ENCODE measurements around the gene MEGF6. TPM values are rescaled to one million over a fixed set of nuclear protein-coding genes. Genes with fewer than 3 reads are reported as not detected.

Gene MEGF6
- total RNA-seq, 1 donor from 2014 or later, result 64.7 TPM

DNA sequence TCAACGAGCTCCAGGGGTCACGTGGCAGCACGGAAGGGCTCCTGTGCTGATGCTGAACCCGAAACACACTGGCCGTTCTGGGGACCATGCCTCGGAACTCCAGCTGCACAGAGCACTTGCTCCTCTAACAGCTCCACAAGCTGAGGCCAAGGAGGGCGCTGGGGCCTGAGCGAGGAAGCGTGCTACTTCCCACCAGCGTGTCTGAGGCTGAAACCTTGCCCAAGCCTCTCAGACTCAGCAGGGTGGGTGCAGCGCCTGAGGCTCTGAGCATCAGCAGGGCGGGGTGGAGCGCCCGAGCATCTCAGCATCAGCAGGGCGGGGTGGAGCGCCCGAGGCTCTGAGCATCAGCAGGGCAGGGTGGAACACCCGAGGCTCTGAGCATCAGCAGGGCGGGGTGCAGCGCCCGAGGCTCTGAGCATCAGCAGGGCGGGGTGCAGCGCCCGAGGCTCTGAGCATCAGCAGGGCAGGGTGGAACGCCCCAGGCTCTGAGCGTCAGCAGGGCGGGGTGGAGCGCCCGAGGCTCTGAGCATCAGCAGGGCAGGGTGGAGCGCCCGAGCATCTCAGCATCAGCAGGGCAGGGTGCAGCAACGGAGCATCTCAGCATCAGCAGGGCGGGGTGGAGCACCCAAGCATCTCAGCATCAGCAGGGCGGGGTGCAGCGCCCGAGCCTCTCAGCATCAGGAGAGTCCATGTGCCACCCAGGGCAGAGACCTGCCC lies 29.0 kb upstream of the MEGF6 start:
- peaks cover 1% of the 10 kb centered on the region for H3K4me1 Mint-ChIP-seq (ENCODE audit: low read depth, unreplicated experiment)
- H3K36me3 Mint-ChIP-seq (ENCODE audit: unreplicated experiment), result peaks cover 10% of the 10 kb centered on the region
- TF ChIP-seq, protein P1, sequence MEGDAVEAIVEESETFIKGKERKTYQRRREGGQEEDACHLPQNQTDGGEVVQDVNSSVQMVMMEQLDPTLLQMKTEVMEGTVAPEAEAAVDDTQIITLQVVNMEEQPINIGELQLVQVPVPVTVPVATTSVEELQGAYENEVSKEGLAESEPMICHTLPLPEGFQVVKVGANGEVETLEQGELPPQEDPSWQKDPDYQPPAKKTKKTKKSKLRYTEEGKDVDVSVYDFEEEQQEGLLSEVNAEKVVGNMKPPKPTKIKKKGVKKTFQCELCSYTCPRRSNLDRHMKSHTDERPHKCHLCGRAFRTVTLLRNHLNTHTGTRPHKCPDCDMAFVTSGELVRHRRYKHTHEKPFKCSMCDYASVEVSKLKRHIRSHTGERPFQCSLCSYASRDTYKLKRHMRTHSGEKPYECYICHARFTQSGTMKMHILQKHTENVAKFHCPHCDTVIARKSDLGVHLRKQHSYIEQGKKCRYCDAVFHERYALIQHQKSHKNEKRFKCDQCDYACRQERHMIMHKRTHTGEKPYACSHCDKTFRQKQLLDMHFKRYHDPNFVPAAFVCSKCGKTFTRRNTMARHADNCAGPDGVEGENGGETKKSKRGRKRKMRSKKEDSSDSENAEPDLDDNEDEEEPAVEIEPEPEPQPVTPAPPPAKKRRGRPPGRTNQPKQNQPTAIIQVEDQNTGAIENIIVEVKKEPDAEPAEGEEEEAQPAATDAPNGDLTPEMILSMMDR (IDR thresholded peaks at IDR 0.05; ENCODE audit: partially characterized antibody, unreplicated experiment), result no peak
- no peaks in the 10 kb centered on the region for H3K27me3 Mint-ChIP-seq (ENCODE audit: unreplicated experiment)
- no peak overlapping the region for H3K4me3 Mint-ChIP-seq (ENCODE audit: unreplicated experiment)
- H3K27ac Mint-ChIP-seq (ENCODE audit: unreplicated experiment), result no peak overlapping the region
- no peaks in the 10 kb centered on the region for H3K9me3 Mint-ChIP-seq (ENCODE audit: unreplicated experiment)
- no peak for DNase-seq

DNA sequence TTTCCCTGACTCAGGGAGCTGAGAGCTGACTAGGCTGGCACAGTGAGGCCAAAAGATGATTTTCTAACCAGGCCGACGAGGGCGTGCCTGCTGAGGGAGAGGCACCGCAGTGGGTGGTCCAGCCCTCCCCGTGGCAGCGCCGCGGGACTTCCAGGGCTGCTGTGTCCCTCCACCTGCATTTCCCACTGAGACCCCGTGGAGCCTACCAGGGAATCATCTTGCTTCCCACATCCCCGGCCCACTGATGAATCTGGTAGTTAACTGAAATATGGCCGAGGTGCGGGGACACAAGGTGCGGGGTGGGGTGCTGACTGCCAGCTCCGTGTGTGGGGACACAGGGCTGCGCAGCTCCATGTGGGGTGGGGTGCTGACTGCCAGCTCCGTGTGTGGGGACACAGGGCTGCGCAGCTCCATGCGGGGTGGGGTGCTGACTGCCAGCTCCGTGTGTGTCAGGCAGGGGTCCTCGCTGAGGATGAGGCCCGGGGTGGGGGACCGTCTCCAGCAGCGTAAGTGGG lies 28.1 kb upstream of the MEGF6 start:
- TF ChIP-seq, protein P1 (IDR thresholded peaks at IDR 0.05; ENCODE audit: partially characterized antibody, unreplicated experiment), result no peak
- Mint-ChIP-seq H3K4me3 (ENCODE audit: unreplicated experiment) (no peak overlapping the region), H3K4me1 (ENCODE audit: low read depth, unreplicated experiment) (peaks cover 1% of the 10 kb centered on the region), H3K9me3 (ENCODE audit: unreplicated experiment) (no peaks in the 10 kb centered on the region), H3K36me3 (ENCODE audit: unreplicated experiment) (peaks cover 10% of the 10 kb centered on the region), H3K27ac (ENCODE audit: unreplicated experiment) (no peak overlapping the region), H3K27me3 (ENCODE audit: unreplicated experiment) (no peaks in the 10 kb centered on the region)
- DNase-seq, result no peak

DNA sequence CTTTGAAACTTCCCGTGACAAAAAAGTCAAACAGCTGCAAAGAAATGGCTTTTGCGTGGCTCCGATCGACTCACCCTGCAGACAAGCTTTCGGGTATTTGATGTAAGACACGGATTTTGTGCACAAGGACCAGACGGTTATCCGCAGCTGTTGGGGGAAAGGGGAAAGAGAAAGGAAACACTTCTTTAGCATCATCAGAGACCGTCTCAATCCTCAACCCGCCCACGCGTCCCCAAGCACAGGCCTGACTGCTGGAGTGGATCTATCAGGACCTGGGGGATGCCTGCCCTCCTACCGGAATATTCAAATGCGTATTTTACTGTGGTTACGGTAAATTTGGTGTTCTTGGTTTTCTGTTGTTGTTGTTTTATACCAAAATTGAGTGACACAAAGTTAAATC lies 27.4 kb upstream of the MEGF6 start:
- TF ChIP-seq, protein P1 (IDR thresholded peaks at IDR 0.05; ENCODE audit: partially characterized antibody, unreplicated experiment), result no peak
- Mint-ChIP-seq H3K9me3 (ENCODE audit: unreplicated experiment) (no peaks in the 10 kb centered on the region), H3K27ac (ENCODE audit: unreplicated experiment) (no peak overlapping the region), H3K27me3 (ENCODE audit: unreplicated experiment) (no peaks in the 10 kb centered on the region), H3K36me3 (ENCODE audit: unreplicated experiment) (peaks cover 10% of the 10 kb centered on the region), H3K4me1 (ENCODE audit: low read depth, unreplicated experiment) (peaks cover 1% of the 10 kb centered on the region), H3K4me3 (ENCODE audit: unreplicated experiment) (no peak overlapping the region)
- DNase-seq, result no peak

DNA sequence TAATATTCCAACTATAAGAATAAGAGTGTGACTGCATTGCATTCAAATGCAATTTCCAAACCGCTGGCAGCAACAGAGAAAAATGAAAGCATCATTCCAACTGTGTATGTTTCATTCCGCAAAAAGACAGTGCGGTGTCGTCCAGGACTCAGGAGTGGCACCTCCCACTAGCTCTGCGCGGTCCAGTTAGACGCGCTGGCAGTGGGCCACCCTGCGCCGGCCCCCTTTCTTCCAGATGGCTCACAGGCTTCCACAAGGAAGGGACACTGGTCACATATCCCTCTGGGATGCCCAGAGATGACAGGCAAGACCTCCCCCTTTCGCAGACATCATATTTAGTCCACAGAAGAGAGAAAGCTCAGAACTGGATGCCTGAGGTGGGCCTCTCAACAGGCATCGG lies 26.7 kb upstream of the MEGF6 start:
- Mint-ChIP-seq H3K9me3 (ENCODE audit: unreplicated experiment) (no peaks in the 10 kb centered on the region), H3K27ac (ENCODE audit: unreplicated experiment) (no peak overlapping the region), H3K4me3 (ENCODE audit: unreplicated experiment) (no peak overlapping the region), H3K27me3 (ENCODE audit: unreplicated experiment) (no peaks in the 10 kb centered on the region), H3K36me3 (ENCODE audit: unreplicated experiment) (peaks cover 10% of the 10 kb centered on the region), H3K4me1 (ENCODE audit: low read depth, unreplicated experiment) (peaks cover 1% of the 10 kb centered on the region)
- no peak for DNase-seq
- TF ChIP-seq, protein P1 (IDR thresholded peaks at IDR 0.05; ENCODE audit: partially characterized antibody, unreplicated experiment), result no peak

- no peak overlapping the region for H3K27ac Mint-ChIP-seq (ENCODE audit: unreplicated experiment)
- H3K27me3 Mint-ChIP-seq (ENCODE audit: unreplicated experiment), result no peaks in the 10 kb centered on the region
- DNase-seq, result no peak
- H3K36me3 Mint-ChIP-seq (ENCODE audit: unreplicated experiment), result peaks cover 5% of the 10 kb centered on the region
- no peaks in the 10 kb centered on the region for H3K9me3 Mint-ChIP-seq (ENCODE audit: unreplicated experiment)
- H3K4me3 Mint-ChIP-seq (ENCODE audit: unreplicated experiment), result no peak overlapping the region
- no peaks in the 10 kb centered on the region for H3K4me1 Mint-ChIP-seq (ENCODE audit: low read depth, unreplicated experiment)
- TF ChIP-seq, protein P1 (IDR thresholded peaks at IDR 0.05; ENCODE audit: partially characterized antibody, unreplicated experiment), result no peak
Measured at GRCh38 chr1:3636531-3636930, 25.2 kb upstream of the MEGF6 start.
